ENCODE measurements around the gene CBFB. TPM values are rescaled to one million over a fixed set of nuclear protein-coding genes. Genes with fewer than 3 reads are reported as not detected.
A peak's percentile ranks its signal among the peaks of the same experiment; 100 is the strongest.

Gene CBFB
- total and polyA plus RNA-seq, 2 of the 4 experiments (the other 2 are of a cell fraction) = 44.2 to 48.0 TPM

- Histone ChIP-seq H3K18ac (ENCODE audit: low read depth, low read length) (no peak overlapping the region), H2BK120ac (ENCODE audit: low read depth, low read length) (no peak overlapping the region), H3K4me1 (ENCODE audit: control insufficient read depth, insufficient read depth, low read length) (no peaks in the 10 kb centered on the region; the same call in 1 of the 2 replicates), H3K27me3 (ENCODE audit: control insufficient read depth, insufficient read depth, low read length) (no peaks in the 10 kb centered on the region), H3K27ac (ENCODE audit: insufficient read depth, low read length) (no peak overlapping the region), H3K79me1 (ENCODE audit: low read depth in 1 of 2, low read length in 2 of 2) (peaks cover 27 to 65% of the 10 kb centered on the region in 2 experiments), H3K56ac (ENCODE audit: extremely low read depth, insufficient read depth, low read length) (no peak overlapping the region), H2AK9ac (replicated peaks; ENCODE audit: low read depth, low read length, poor library complexity) (no peak overlapping the region), H2BK5ac (ENCODE audit: low read depth, low read length, poor library complexity, severe bottlenecking) (no peak overlapping the region), H2AK5ac (ENCODE audit: low read depth, low read length) (no peak overlapping the region), H3K4me2 (ENCODE audit: low read depth, low read length) (no peak overlapping the region), H3K4me3 (ENCODE audit: insufficient read depth, low read depth, low read length) (no peak overlapping the region), H3K23ac (ENCODE audit: low read depth, low read length) (peak overlapping the region; percentile 67; the same call in 1 of the 2 replicates), H3K9ac (ENCODE audit: low read depth, low read length) (no peak overlapping the region), H4K8ac (ENCODE audit: low read depth in 2 of 2, low read length in 2 of 2) (no peak overlapping the region), H3K4ac (ENCODE audit: low read depth, low read length) (no peak overlapping the region), H3K14ac (replicated peaks; ENCODE audit: low read depth, low read length) (no peak overlapping the region), H3K36me3 (ENCODE audit: control insufficient read depth, insufficient read depth, low read length) (peaks cover 9% of the 10 kb centered on the region), H3K9me1 (ENCODE audit: insufficient read depth, low read length) (peaks cover 11% of the 10 kb centered on the region), H4K20me1 (ENCODE audit: insufficient read depth, low read length) (peaks cover 19% of the 10 kb centered on the region), H4K91ac (ENCODE audit: insufficient read depth, low read depth, low read length) (no peak overlapping the region), H2AFZ (replicated peaks; ENCODE audit: low read length, poor library complexity) (no peak overlapping the region), H2BK15ac (ENCODE audit: low read depth, low read length) (no peak overlapping the region), H3K9me3 (ENCODE audit: control insufficient read depth, insufficient read depth, low read length) (no peaks in the 10 kb centered on the region), H2BK20ac (ENCODE audit: low read depth, low read length) (no peak overlapping the region), H4K5ac (ENCODE audit: low read depth, low read length) (no peak overlapping the region)
- TF ChIP-seq USF2 (IDR thresholded peaks at IDR 0.05; ENCODE audit: low read depth, low read length) (no peak), MAZ (IDR thresholded peaks at IDR 0.05; ENCODE audit: borderline replicate concordance, low read depth, low read length) (no peak), RAD21 (IDR thresholded peaks at IDR 0.05; ENCODE audit: low read length) (no peak), CTCF (conservative IDR thresholded peaks at IDR 0.05; ENCODE audit: low read depth, low read length) (no peak), SMC3 (IDR thresholded peaks at IDR 0.05; ENCODE audit: low read depth, low read length) (no peak), NFE2L2 (IDR thresholded peaks at IDR 0.05; ENCODE audit: low read depth, low read length) (no peak), BHLHE40 (IDR thresholded peaks at IDR 0.05; ENCODE audit: low read depth, low read length) (no peak), RCOR1 (IDR thresholded peaks at IDR 0.05; ENCODE audit: insufficient replicate concordance, low read length) (no peak), FOS (IDR thresholded peaks at IDR 0.05; ENCODE audit: low read depth, low read length) (no peak), MXI1 (IDR thresholded peaks at IDR 0.05; ENCODE audit: borderline replicate concordance, low read depth, low read length) (no peak), CHD1 (IDR thresholded peaks at IDR 0.05; ENCODE audit: low read depth, low read length) (no peak), MAFK (IDR thresholded peaks at IDR 0.05; ENCODE audit: low read depth, low read length) (no peak), POLR2A (IDR thresholded peaks at IDR 0.05; ENCODE audit: low read depth, low read length) (no peak), ELK1 (IDR thresholded peaks at IDR 0.05; ENCODE audit: borderline replicate concordance, low read depth, low read length) (no peak), RFX5 (IDR thresholded peaks at IDR 0.05; ENCODE audit: low read depth, low read length) (no peak), CEBPB (IDR thresholded peaks at IDR 0.05; ENCODE audit: low read depth, low read length) (no peak)
- in situ Hi-C loops (cut with MboI; ENCODE audit: low sequenced_read_pairs) = no loop called here
- POLR2A ChIA-PET (ENCODE audit: unreplicated experiment) = no interaction called here
- CTCF ChIA-PET = no interaction called here
- no CpG with 5 or more reads among the region's 2 CpGs for WGBS, 2 experiments (ENCODE audit: extremely low coverage in 2 of 2, insufficient read length in 1 of 2)
- dilution Hi-C loops (cut with HindIII; ENCODE audit: low sequenced_read_pairs, unreplicated experiment) = no loop called here
- ATAC-seq (ENCODE audit: low read depth) = no peak
- no peak for DNase-seq
- BruUV-seq (replicated peaks) = no TSS peak
- intact Hi-C loops (cut with micrococcal nuclease) = no loop called here
Observed at GRCh38 chr16:67063008-67063407, 34.1 kb downstream of the CBFB start.

Data from IMR-90 (cell line).